HG02623 (cell line): ENCODE data around the gene GPX3.

Source experiments
- ATAC-seq: cut with Tn5 transposase; IDR thresholded peaks from one replicate; pipeline ENCODE4 v1.9.1; 2021; ENCODE audit warnings: moderate library complexity; ENCODE audit not compliant: unreplicated experiment

GPX3 gene

GRCh38 chr5:151033217-151033934, 13.0 kb downstream of the GPX3 start:
- ATAC-seq: no peak

DNA sequence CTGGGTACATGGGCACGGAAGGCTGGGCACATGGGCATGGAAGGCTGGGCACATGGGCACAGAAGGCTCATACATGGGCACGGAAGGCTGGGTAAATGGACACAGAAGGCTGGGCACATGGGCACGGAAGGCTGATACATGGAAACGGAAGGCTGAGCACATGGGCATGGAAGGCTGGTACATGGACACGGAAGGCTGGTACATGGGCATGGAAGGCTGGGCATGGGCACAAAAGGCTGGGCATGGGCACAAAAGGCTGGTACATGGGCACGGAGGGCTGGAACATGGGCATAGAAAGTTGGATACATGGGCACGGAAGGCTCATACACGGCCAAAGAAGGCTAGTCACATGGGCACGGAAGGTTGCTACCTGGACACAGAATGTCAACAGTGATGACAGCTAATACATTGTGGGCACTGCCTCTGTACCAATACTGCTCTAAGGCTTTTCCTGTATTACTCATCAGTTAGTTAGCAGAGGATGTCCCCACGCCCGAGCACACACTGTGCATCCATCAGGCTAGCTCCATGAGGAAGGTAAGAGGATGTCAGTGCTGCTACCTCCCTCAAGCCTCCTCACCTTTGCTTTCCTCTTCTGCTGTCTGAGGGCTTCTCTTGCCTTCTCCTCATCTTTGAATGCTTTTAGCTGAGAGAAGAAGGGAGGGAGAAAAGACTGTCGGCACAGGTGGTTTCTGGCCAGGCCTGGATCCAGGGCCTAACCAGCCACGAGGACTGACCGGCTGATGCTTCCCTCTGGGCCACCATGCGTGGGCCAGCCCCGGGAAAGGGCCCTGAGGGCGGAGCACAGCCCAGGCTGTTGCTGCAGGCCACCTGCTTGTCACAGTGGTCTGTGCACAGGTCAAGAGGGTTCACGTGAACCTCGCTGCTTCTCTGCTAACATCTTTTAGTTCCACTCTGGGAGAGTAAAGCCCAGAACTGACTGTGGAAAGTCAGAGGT, 14.3 kb downstream of the GPX3 start:
- no peak for ATAC-seq

DNA sequence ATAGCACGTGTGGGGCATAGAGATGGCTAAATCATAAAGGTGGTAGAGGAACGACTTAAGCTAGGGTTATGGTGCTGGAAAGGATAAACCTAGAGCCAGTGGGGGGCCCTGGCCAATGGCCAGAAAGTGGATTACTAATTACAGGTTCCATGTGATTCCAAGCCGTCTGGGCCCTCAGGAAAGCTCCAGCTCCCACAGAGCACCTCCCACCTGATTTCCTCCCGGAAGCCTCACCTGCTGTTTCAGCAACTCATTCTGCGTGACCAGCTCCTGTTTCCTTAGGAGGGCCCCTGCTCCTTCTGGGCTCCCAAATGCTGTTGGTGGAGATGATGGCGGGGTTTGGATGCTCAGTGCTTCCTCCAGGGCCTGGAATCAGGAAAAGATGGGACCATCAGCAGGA, 16.2 kb downstream of the GPX3 start:
- no peak for ATAC-seq

- ATAC-seq: no peak
These were observed 17.4 kb downstream of the GPX3 start for GRCh38 chr5:151037561-151038411.

DNA sequence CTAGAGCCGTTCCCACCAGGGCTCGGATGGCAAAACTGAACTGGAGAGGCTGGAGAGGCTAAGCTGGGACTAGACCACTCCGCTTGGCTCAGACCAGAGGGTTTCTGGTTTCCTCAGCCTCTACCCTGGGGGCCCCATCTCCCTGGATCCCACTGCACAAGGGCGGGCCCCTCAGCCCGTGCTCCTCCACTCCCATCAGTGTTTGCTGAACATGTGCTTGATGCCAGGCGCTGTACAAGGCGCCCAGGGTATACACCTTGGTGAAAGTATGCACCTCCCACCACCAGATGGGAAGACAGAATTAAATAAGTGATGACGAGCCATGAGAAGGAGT, 18.0 kb downstream of the GPX3 start:
- no peak for ATAC-seq

GRCh38 chr5:151038801-151039238, 18.4 kb downstream of the GPX3 start:
- no peak for ATAC-seq

- ATAC-seq: no peak
These were observed 19.3 kb downstream of the GPX3 start for GRCh38 chr5:151039665-151040064.

DNA sequence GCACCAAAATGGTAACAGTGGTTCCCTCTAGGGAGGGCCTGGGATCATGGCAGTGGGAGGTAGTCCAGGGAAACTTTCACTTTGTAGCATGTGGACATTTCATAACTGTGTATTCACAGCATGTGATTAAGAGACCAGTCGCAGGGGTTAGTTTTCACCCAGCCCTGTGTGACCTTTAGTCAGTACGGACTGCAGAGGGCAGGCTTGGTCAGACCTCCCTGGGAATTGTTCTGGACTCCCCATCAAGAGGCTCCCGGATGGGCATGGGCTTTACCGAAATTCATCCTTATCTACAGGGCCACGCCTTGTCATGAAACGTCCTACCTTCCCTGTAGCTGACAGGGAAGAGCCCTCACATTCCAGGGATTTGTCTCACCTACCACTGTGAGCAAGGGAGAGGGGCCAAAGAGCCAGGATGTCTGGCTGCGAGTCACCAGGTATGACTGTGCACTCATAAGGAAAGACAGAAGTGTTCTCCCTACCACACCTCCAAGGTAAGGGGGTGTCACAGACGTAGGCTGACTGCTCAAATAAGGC, 19.9 kb downstream of the GPX3 start:
- ATAC-seq: no peak

GRCh38 chr5:151041577-151042268, 21.3 kb downstream of the GPX3 start:
- ATAC-seq: no peak

DNA sequence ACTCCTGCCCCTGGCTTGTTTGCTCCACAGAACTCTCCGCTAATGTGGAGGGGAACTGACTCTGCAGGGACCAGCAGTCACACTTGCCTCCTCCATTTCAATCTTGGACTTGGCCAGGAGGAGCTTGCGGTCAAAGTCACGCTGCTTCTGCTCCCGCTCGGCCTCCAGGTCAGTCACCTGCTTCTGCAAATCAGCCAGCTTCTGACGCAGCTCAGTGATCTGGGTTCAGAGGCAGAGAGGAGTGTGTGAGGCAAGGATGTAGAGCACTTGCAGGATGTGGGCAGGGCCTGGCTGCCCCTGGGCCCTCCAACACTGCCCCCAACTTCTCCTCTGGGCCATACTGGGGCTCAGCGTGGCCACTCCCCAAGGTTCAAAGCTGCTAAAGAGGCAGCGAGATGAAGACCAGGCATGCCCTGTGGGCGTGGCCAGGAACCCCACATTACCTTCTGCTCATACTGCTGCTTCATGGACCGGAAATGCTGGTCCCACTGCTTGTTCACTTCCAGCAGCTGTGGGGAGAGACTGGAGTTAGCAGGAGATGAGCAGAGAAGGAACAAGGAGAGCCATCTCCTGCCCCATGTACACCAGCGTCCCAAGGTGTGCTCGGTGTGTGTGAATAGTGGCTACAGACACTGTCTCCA, 22.2 kb downstream of the GPX3 start:
- ATAC-seq: no peak

DNA sequence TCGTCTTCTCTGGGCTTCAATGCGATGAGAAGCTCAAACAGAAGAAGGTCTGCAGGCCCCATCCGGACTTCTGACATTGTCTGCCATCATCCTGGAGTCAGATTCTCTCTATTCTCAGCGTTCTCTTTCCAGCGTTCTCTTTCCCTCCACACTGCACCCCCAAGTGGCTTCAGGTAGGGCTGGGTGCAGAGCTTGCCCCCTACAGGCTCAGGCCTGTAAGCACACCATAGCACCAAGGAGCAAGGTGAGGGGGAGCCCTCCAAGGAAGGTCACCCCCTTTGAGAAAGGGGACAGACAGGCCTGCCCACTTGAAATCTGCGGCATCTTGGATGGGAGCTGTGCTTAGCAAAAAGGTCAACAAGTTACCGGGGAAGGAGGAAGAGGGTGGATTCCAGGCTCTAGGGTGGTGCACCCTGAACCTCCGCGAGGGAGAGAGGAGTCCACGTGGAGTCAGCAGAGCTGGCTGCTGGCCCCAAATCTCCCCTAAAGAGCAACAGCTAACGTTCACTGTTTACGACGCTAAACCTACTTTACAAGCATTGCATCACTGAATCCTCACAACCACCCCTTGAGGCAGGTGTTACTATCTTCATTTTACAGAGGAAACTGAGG, 27.5 kb downstream of the GPX3 start:
- ATAC-seq: no peak

GRCh38 chr5:151048526-151048925, 28.1 kb downstream of the GPX3 start:
- no peak for ATAC-seq

DNA sequence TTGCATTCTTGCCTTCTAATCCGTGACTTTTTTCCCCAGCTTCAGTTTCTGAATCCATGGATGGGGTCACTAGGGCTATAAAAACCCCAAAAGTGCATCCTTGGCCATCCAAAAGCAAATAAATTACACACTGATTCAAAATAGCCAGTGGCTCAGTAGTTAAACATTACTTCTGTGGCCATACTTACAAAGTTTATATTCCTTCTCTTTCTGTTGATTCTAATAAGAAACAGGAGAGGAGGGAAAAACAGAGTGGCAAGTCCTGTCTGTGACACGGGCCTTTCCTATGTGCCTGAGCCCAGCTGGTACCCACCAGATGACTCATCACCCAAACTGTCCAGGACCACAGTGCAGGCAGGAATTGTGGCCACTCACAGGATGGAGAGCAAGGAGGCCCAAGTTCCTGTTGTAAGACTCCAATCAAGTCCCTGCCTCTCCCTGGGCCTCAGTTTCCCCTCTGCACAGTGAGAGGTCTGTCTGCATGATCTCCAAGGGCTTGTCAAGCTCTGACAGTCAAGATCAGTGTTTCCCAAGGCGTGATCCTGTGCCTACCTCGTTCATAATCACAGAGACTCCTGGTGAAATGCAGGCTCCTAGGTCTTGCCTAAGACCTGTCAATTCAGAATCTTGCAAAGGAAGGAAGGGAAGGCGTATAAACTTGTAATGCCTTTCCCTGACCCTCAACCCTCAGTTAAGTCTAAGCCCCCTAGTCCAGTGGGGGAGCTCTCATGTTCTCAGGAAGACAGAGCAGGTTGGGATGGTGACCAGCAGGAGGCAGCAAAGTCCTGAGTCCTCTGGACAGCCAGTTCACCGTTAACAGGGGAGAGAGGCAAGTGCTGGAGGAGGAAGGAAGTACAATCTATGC, 30.9 kb downstream of the GPX3 start:
- ATAC-seq: peak; percentile 60

DNA sequence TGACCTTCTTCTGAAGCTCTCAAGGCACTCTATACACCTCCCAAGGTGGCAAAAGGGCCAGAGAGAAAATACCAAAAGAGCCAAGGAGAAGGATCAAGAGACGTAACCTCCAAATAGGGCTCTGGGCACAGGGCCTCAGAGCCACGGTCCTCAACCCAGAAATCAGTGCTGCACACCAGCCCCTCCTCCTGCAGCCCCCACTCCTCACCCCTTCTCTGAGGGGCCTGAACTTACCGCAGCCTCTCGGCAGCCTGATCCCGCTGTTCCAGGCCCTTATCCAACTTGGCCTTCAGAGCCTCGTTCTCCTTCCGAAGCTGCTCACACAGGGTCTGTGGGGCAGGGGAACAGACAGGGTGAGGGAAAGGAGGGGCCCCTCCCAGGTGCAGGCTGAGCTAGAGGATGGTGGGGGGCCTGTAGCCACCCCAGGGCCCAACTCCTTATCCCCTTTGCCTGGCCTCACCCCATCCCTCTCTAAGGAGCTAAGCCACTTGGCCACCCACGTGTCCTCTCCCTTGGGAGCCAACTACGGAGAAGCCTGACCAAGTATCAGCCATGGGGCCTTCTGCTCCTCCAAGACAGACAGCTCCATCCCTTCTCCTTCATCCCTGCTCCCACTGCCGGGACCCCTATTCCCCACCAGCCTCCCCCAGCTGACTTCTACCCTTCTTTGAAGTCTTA, 31.7 kb downstream of the GPX3 start:
- ATAC-seq: no peak

DNA sequence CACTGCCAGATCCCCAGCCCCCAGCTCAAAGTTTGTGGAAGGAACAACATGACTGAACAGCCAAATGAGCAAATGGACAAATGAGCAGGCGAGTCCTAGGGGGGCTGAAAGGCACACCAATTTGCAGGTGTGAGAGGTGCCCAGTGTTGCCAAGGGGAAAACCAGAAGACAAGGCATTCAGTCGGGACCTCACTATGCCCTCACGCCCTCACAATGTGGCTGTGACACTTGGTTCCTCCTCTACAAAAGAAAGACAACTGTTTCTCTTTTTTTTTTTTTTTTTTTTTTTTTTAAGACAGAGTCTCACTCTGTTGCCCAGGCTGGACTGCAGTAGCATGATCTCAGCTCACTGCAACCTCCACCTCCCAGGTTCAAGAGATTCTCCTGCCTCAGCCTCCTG, 32.4 kb downstream of the GPX3 start:
- no peak for ATAC-seq

- no peak for ATAC-seq
These were observed 33.5 kb downstream of the GPX3 start for GRCh38 chr5:151053796-151054462.

- no peak for ATAC-seq
These were observed 34.3 kb downstream of the GPX3 start for GRCh38 chr5:151054709-151055108.
